GM12865 (cell line): ENCODE data around the gene DIAPH1.

Source experiments
- DNase-seq: peaks from one replicate; pipeline ENCODE4 v3.0.0; 2010; ENCODE audit warnings: low read depth
- H3K4me3 ChIP-seq: 2 replicates; pipeline ENCODE4 v1.5.1; 2011; ENCODE audit warnings: mild to moderate bottlenecking, low read depth, low read length, control low read depth
- TF ChIP-seq, protein P1 (sequence below): IDR thresholded peaks from 2 replicates; pipeline ENCODE4 v1.5.1; 2011; ENCODE audit warnings: low read length, control low read depth, low read depth, inconsistent platforms; ENCODE audit not compliant: insufficient read depth; ENCODE audit errors: missing control alignments

DIAPH1 gene

DNA sequence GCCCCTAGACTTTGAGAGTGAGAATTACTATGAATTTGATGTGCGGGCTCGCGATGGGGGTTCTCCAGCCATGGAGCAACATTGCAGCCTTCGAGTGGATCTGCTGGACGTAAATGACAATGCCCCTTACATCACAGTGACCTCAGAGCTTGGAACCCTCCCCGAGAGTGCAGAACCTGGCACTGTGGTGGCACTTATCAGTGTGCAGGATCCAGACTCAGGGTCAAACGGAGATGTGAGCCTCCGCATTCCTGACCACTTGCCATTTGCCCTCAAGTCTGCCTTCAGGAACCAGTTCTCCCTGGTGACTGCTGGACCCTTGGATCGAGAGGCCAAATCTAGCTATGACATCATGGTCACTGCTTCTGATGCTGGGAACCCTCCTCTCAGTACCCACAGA, 132.7 kb downstream of the DIAPH1 start:
- H3K4me3 ChIP-seq = no peak overlapping the region
- TF ChIP-seq, protein P1, sequence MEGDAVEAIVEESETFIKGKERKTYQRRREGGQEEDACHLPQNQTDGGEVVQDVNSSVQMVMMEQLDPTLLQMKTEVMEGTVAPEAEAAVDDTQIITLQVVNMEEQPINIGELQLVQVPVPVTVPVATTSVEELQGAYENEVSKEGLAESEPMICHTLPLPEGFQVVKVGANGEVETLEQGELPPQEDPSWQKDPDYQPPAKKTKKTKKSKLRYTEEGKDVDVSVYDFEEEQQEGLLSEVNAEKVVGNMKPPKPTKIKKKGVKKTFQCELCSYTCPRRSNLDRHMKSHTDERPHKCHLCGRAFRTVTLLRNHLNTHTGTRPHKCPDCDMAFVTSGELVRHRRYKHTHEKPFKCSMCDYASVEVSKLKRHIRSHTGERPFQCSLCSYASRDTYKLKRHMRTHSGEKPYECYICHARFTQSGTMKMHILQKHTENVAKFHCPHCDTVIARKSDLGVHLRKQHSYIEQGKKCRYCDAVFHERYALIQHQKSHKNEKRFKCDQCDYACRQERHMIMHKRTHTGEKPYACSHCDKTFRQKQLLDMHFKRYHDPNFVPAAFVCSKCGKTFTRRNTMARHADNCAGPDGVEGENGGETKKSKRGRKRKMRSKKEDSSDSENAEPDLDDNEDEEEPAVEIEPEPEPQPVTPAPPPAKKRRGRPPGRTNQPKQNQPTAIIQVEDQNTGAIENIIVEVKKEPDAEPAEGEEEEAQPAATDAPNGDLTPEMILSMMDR = no peak
- no peak for DNase-seq

GRCh38 chr5:141485321-141486055, 133.3 kb downstream of the DIAPH1 start:
- H3K4me3 ChIP-seq = no peak overlapping the region
- TF ChIP-seq, protein P1 = no peak
- no peak for DNase-seq

DNA sequence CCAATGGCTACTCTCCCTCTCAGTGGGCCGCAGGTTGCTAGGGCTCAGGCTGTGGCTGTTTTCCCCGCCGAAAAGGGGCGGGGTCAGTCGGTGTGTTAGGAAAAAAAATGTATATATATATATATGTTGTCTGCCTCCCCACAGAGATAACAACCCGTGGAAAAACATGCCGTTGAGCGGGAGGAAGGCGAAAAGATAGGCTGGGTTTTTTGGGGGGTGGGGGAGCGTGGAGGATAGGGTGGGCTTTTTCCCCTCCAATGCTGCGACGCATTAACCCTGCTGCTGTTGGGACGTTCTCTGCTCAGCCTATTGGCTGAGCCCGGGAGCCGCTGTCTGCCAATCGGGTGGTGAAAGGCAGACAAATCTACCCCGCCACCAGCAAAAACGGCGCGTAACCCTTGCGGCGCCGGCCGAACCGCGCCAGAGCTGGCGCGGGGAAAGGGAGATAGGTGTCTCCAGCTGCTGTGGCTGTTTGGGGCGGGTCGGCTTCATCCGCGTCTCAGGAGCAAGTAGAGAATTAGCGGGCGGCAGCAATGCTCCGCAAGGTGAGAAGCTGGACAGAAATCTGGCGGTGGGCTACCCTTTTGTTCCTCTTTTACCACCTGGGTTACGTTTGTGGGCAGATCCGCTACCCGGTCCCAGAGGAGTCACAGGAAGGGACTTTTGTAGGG, 134.0 kb downstream of the DIAPH1 start, which contains the start of gene PCDHGC4:
PCDHGC4 (plus strand) TSS at position 390 of the 671 bp plus-strand sequence; CDS start at position 534, 144 bp downstream.
- peak within 1 kb of the TSS; percentile 9 for H3K4me3 ChIP-seq
- peak; percentile 20 for DNase-seq
- TF ChIP-seq, protein P1 = no peak

DNA sequence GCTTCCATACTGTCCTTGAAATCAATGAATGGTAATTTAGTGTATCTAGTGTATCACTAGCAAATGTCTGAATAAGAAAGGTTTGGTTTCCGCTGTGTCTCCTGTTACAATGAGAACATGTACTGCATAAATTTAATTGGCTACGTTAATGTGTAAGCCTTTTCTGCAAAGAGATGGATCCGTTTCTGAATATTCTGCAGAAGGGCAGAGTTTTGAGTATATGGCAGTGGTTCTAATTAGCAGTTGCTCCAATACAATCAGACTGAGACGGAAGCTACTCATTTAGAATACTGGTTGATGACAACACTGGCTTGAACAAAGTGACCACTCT, 134.5 kb downstream of the DIAPH1 start:
- peak overlapping the region; percentile 9 for H3K4me3 ChIP-seq
- TF ChIP-seq, protein P1 = no peak
- no peak for DNase-seq

DNA sequence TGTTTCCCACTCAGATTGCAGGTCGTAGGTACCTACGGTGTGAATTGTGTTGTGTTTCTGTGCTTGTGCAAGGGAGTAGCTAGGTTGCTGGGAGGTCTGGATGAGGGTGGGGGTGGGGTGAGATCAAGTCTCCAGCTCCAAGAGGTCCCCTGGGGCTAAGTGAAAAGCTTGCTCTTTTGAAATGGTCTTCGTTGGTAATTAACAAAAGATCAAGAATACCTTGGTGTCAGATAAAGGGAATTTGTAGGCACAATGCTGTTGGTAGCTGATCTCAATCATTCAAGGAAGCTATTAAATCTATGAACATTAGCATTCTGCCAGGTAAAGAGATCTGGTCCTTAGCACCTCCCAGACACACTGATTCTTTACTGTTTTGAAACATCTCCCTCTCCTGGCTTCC, 134.9 kb downstream of the DIAPH1 start:
- H3K4me3 ChIP-seq = no peak overlapping the region
- TF ChIP-seq, protein P1 = no peak
- DNase-seq = no peak

GRCh38 chr5:141479776-141480175, 139.0 kb downstream of the DIAPH1 start:
- TF ChIP-seq, protein P1 = no peak
- DNase-seq = no peak

More at GRCh38 chr5:141479776-141480175, 139.0 kb downstream of the DIAPH1 start:
- no peak overlapping the region for H3K4me3 ChIP-seq
